Fibroblast of skin of right quadriceps (primary cell): ENCODE data around the gene TSFM.
A peak's percentile ranks its signal among the peaks of the same experiment; 100 is the strongest.
"Not testable (repeated sequence)": the region's sequence is repeated elsewhere in the genome, so short reads cannot be mapped to it uniquely, and the experiment has no call there.

Experiments
- DNase-seq: peaks from one replicate; pipeline ENCODE4 v3.0.0-alpha.2; 2013

Gene TSFM

GRCh38 chr12:57817261-57817989, 34.8 kb downstream of the TSFM start:
- DNase-seq, result no peak

- not testable (repeated sequence) for DNase-seq
These were observed 35.4 kb downstream of the TSFM start for GRCh38 chr12:57817990-57818331.

GRCh38 chr12:57820119-57820518, 37.5 kb downstream of the TSFM start:
- not testable (repeated sequence) for DNase-seq

- DNase-seq, result not testable (repeated sequence)
These were observed 38.4 kb downstream of the TSFM start for GRCh38 chr12:57821015-57821414.

GRCh38 chr12:57821474-57822214, 39.1 kb downstream of the TSFM start:
- DNase-seq, result no peak

GRCh38 chr12:57822392-57823130, 40.0 kb downstream of the TSFM start:
- no peak for DNase-seq

GRCh38 chr12:57823131-57823907, 40.7 kb downstream of the TSFM start:
- no peak for DNase-seq

GRCh38 chr12:57823908-57824640, 41.5 kb downstream of the TSFM start:
- DNase-seq, result no peak

- DNase-seq, result no peak
These were observed 42.9 kb downstream of the TSFM start for GRCh38 chr12:57825451-57825850.

GRCh38 chr12:57826400-57826799, 43.8 kb downstream of the TSFM start:
- DNase-seq, result no peak

- no peak for DNase-seq
These were observed 44.4 kb downstream of the TSFM start for GRCh38 chr12:57826966-57827365.

GRCh38 chr12:57829025-57829777, 46.6 kb downstream of the TSFM start:
- DNase-seq, result no peak

GRCh38 chr12:57830393-57830792, 47.8 kb downstream of the TSFM start:
- no peak for DNase-seq

GRCh38 chr12:57832966-57833365, 50.4 kb downstream of the TSFM start:
- DNase-seq, result peak; percentile 25

- no peak for DNase-seq
These were observed 51.1 kb downstream of the TSFM start for GRCh38 chr12:57833672-57834071.

GRCh38 chr12:57834086-57834876, 51.7 kb downstream of the TSFM start:
- DNase-seq, result no peak

- DNase-seq, result no peak
These were observed 53.0 kb downstream of the TSFM start for GRCh38 chr12:57835366-57836288.

GRCh38 chr12:57836442-57837375, 54.1 kb downstream of the TSFM start:
- DNase-seq, result peak; percentile 94
